COR-L47 (cell line): Measurements from ENCODE around the gene RBM26.

Experiments
- DNase-seq: peaks from one replicate; lab custom pipeline; 2025; lab: John Stamatoyannopoulos, UW

RBM26 gene

DNA sequence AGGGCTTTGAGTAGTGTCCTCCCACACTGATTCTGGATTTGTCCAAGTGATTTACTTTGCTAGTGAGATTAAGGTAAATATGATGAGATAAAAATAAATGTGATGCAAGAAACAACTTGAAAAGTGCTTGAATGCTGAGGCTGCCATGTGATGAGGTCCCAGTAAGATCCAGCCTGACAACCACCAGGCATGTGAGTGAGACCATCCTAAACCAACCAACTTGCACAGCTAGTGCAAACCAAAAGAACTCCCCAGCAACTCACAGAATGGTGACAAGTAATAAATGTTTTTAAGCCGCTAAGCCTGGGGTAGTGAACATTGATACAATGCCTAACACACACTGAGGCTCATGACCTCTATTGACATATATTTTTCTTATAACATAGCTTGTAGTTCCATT lies 13.3 kb upstream of the RBM26 start:
- DNase-seq, result no peak

DNA sequence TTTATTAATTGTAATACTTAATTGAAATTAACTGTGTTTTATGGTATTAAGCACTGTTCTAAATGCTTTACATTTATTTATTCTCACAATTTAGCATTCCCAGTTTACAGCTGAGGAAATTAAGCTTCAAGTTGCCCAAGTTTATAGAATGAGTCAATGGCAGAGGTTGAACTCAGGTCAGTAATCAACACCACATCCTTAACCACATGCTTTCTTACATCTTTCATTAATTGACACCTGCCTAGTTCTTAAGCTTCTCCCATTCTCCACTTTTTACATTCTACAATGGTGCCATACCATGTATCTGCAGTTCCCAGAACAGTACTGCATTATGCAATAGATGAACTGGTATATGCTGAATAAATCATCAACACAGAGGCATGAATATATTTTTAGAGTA lies 11.7 kb upstream of the RBM26 start:
- DNase-seq, result no peak

DNA sequence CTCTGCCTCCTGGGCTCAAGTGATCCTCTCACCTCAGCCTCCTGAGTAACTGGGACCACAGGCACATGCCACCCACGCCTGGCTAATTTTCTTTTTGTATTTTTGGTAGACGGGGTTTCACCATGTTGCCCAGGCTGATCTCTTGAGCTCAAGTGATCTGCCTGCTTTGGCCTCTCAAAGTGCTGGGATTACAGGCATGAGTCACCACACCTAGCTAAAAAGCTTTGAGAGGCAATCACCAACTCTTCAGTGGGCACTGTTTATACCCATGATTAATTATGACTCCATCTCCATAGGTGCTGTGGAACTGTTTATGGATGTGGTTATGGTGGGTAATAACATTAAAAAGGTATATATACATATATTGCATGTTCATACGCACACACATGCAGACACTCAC lies 7.5 kb upstream of the RBM26 start:
- DNase-seq, result no peak

DNA sequence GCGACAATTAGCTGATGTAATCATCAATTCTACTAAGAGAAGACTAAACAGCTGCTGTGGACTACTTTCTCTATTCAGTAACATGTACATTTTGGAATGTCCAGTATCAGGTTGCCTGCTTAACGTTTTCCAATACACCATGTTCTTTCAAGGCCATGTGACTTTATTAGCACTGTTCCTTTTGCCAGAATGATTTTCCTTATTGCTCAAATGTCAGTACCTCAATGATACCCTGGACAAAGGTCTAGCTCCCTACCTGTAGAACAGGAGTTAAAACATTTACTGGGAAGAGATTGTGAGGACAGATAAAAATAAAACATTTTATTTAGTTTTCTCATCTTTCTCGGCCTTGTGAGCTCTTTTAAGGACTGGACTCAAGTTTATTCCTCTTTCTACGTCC lies 3.8 kb upstream of the RBM26 start:
- no peak for DNase-seq

DNA sequence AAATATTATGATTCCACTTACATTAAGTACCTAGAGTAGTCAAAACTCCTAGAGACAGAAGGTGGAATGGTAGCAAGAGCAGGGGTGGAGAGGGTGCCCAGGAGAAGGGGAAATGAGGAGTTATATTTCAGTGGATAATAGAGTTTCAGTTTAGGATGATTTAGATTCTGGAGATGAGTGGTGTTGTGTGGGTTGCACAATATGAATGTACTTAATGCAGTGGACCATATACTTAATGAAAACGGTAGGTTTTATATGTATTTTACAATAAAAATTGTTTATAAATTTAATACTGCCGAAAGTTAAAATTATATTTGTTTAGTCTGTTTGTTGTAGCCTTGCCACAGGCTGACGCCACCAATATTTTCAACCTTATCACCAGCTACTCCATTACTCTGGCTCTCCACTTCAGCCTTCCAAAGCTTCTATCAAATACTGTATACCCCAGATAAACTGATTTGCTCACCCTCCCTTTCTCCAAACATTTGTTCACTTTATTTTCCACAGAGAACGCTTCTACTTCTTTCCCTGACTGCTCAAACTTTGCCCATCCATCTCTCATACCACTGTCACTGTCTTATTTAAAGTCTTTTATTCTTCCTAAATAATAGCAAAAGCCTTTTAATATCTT lies 1.4 kb upstream of the RBM26 start:
- DNase-seq, result no peak

DNA sequence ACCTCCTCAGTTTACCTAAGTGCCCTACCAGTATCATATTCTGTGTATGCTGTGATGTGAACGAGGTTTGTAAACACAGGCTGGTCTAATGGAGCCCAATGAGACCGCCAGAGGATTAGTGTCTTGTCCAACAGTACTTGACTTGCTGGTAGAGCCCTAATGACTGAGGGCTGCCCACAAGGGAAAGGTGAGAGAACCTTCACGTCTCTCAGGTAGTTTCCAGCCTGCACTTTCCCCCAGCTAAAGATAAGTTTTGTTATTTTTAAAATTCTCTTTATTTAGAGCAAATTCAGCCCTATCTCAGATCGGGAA lies 498 bp upstream of the RBM26 start:
- no peak for DNase-seq

DNA sequence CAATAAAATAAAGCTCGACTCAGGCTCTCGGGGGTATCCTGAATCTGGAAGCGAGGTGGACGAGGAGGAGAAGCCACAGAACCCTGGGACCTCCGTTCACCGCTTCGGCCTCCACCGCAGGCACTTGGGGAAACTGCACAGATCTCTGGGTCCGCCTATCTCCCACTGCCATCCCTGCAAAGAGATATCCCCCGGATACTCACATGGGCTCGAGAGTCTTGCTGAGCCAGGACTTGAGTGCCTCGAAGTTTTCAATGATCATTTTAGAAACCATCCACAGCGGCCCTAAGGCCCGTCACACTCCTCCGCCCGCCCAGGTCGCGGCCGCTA lies 589 bp downstream of the RBM26 start:
- no peak for DNase-seq

DNA sequence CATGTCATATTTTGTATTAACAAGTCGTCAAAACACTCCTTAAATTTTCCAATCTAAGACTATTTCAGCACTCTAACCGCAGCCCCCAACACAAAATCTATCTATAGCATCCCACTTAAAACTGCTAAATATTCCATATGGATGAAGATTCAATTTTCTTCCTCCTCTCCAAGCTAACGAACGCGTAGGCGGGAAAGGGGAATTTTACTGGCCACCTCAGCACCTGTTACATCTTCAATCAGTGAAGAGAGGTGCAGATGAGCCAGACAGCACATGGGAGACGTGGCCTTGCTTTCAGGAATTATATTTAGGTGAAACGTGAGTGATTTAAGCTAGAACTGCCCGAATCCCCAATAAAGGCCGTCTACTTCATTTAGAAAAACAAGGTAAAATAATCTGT lies 1.1 kb downstream of the RBM26 start:
- DNase-seq, result no peak

DNA sequence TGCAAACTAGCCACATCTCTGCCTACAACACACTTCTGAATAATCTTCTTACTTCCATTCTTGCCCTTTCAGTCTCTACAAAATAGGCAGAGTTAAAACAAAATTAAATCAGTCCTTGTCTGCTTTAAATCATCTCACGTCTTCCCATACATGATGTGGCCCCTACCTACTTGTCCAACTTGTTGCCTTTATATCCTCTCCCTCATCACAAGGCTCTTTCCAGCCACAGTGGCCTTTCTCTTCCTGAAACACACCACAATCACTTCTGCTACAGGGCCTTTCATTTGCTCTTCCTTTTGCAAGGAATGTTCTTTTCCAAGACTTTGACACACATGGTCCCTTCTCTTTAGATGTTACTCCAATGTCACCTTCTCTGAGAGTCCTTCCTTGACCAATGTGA lies 1.7 kb downstream of the RBM26 start:
- DNase-seq, result no peak

DNA sequence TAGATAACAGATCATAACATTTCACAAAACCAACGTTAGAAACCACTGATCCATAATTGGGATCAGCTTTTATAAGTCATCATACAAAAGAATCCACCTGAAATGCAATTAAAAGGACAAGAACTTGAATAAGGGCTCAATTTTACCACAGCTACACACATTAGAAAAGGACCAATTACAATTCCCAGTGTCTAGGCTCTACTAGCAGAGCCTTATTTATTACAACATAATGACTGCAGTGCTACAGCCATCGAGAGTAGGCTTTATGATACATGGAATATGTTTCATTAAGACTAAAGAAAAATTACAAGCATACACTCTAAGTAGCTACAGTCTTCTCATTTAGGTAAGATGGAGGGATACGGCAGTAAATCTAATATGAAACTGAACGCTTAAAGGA lies 2.9 kb downstream of the RBM26 start:
- DNase-seq, result no peak

DNA sequence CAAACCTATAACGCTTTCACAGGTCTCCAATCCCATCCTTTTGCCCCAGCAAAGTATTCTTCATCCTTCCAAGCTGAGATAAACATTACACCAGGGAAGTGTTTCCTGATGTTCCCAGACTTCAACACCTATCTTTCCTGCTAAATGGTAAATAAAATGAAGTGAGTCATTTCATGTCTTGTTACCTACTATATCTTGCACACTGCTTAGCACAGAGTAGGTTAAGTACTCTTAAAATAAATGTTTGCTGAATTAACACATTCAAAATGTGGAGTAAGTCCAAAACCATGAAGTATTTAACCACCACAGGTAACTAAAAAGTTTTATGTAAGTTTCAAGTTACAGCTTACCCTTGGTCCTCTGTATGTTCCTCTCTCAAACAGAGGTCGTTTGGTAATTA lies 3.4 kb downstream of the RBM26 start:
- no peak for DNase-seq

DNA sequence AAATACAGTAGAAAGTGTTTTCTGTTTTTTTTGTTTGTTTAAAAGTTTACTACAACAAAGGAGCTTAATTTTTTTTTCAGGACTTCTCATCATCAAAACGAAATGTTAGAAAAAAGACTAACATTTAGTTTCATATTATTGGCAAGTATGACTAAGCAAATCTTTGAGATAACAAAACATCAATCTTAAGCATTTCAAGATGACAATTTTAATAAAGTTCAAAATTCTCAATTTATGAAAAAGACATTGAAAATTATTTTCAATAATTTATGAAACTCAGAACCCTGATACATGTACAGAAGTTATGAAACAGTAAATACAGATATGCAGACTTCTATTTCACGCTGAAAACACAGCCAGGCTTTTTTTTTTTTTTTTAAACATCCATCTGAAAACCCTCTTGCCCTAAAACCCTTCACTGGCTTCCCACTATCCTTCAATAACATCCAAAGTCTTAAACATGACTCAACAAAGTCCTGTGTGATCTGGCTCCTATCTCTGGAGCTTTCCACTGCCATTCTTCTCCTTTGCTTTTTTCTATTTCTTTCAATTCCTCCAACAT lies 3.9 kb downstream of the RBM26 start:
- DNase-seq, result no peak

DNA sequence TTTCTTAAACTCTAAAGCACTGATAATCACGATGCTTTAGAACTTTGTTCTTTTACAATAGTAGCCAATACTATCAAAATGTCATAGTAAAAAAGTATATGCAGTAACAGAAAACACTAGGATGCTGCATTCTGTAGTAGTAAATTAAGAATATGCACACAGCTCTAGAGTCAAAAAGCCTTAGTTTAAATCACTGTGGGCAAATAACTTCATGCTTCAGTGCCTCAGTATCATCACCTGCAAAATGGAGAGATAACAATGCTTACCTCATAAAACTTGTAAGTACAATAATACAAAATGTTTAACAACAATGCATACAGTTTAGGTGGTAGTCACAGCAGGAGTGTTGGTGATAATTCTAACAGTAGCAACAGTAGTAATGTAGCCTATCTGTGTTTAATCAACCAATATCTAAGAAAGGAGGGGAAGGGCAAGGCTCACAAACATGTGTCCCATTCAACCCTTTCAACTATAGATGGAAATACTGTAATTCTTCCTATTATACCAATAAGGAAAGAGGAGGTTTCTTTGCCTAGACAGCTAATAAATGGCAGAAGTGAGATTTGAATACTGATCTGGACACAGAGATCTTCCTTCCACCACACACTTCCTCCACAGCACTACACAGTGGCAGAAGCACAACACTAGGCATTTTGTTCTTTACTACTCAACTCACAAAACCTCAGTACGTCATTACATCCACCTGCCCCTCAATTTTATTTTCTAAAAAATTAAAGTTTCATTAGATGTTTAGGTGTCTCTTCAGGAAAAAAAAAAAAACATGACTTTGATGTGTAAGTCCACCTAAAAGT lies 4.6 kb downstream of the RBM26 start:
- no peak for DNase-seq

DNA sequence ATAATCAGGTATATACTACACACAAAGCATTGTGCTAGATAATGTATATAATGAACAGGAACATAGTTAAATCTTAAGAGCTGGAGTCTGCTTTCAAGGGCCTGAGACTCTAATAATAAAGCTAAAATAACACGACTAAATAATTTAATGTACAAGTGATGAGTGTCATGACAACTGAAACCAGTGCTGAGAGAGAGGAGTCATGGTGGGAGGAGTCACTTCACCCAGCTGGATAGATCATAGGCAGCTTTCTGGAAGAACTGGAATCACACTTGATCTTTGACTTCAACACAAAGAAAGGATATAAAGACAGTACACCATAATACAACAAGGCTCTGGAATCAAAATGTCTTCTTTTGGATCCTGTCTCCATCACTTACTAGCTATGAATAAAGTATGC lies 7.1 kb downstream of the RBM26 start:
- no peak for DNase-seq

DNA sequence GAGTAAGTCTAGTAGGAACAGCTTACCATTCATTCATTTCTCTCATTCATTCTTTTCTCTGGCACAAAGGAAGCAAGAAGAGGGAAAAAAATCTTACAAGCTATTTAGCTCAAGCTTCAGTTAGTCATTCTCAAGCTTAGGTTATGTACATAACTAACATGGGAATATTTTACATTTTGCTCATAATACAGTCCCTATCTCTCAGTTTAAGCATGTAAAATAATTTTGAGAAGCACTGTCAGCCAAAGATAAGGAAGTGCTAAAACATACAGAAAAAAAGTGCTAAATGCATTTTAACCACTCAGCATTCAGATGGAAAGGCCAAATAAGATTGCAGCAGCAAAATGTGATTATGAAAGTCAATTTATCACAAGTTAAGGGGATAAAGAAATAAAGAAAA lies 7.9 kb downstream of the RBM26 start:
- no peak for DNase-seq

DNA sequence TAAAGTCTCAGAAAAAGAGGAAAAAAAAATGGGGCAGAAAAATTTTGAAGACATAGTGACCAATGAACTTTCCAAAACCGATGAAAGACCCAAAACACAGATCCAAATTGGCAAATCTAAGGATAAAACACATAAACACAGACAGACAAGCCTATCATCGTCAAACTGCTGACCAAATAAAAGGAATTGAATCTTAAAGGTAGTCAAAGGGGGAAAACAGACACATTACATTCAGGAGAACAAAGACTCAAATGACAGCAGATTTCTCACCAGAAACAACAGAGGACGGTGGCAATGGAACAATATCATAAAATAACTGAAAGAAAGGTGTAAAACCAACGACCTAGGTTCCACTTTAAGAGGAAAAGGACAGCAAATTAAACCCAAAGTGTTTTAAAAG lies 10.2 kb downstream of the RBM26 start:
- no peak for DNase-seq

DNA sequence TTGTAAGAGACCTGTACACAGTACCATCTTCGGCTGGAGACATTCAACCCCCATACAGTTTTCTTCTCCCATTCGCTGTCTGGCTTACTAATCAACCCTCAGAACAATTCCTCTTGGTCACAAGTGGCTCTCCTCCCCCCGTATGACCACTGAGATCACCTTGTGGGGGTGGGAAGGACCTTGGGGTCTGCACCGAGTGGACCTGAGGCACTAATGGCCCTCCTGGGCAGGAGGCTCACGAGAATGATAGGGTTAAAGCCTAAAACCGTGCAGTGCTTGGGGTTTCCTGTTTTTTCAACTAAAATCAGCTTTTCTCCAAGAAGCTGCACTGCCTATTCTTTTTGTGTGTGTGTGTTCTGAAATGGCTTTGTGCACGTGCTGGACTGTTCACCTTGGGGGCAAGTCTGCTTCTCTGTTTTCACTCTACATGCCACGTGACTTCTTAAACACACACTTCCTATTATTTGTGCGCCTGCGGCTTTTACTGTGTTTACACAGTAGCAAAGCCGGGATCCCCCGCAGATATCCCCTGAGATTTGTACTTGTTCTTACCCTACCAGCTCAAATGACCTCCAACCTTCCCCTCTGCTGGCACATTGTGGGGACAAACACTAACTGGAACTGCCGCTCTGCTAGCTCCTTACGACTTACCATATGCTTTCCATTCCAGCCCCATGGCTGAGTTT lies 12.3 kb downstream of the RBM26 start:
- no peak for DNase-seq

DNA sequence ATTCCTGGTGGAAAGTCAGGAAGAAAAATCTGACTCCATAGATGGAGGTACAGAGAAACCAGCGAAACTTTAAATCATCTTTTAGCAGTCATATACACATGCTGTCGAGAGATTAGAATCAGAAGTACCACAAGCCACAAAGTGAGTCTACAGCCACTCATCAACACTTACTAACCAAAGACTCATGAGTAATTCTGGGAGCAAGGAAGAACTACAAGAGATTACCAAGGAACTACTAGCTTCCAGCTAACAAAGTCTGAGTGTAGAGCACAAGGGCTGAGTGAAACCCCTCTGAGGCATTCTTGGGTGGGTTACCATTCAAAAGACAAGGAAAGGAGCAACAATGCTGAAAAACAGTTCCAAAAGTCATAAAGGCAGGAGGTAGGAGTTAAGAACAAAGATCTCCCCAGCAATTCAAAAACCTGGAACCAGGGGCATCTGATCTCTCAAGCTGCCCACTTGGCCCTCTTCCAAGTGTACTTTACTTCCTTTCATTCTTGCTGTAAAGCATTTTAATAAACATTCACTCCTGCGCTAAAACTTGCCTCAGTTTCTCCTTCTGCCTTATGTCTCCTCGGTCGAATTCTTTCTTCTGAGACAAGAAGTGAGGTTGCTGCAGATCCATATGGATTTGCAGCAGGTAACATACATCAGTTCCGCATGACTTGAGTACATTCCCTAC lies 13.0 kb downstream of the RBM26 start:
- no peak for DNase-seq

DNA sequence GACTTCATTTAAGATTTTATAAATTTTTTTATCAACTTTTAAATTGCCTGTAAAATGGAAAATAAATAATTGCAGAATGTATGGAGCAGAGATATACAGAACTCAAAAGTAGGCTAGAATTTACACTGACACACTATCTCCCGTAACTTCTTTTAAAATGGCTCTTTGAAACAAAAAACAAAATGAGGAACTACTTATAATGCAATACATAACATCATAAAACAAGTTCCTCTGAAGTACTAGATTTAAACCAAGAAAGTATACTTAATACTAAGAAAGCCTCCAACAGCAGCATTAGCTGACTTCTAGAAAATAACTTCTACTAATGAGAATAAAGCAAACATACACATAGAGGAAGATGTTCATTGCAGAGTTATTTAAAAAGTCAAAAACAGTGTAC lies 17.0 kb downstream of the RBM26 start:
- no peak for DNase-seq

DNA sequence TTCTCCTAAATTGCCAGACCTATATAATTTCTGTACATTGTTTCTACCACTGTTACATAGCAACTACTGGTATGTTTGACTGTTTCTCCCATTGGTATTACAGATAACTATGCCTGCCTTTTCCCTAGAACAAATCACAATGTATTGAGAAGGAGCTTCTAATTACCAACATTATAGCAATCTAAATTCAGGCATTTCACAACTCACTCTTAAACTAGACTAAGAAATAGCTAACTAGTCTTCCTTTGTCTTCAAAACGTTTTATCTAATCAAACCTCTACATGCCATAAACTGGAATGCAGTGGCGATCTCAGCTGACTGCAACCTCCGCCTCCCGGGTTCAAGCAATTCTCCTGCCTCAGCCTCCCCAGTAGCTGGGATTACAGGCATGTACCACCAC lies 18.2 kb downstream of the RBM26 start:
- no peak for DNase-seq

DNA sequence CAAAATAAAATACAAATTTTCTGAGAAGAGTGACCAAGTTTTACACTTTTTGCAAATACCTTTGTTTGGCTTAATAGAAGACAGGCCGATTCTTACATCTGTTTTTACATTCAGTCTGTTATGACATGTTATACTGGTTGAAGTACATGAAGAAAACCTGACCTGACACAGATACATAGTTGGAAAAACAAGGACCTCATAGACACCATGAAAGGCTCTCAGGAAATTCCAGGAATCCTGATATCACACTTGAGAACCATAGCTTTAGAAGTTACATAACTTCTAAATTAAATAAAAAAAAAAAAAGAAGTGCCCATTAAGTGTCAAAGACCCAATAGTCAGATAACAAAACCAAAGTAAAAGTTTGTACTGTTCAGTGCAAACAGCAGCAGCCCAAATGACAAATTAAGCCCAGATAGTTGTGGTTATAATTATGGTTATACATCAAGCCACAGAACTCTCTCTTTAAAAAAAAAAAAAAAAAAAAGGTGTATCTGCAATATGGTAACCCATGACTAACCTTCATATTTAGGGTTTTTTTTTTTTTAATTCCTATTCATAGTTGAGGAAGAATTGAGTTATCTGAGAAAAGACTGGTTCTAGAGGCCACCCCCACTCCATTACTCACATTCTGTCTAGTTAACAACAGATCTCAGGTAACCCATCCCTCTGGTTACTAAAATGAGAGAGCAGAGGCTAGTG lies 19.8 kb downstream of the RBM26 start:
- DNase-seq, result no peak

DNA sequence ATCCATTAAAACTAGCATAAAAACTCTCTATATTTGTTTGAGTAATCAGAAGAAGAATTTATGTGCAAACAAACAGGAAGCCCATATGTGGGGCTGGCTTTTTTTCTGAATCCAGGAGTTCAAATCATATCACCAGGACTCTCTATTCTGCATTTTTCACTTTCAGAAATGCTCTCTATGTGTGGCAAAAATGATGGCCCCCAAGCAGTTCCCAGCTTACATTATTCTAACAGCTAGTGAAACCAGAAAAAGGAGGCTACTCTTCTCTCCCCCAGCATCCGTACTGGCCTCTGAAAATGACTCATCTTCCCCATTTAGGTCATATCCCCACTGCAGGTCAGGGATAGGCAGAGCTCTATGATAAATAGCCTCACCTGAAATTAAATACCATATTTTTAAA lies 20.4 kb downstream of the RBM26 start:
- no peak for DNase-seq
